HepG2 (cell line): ENCODE data around the gene ATG13. TPM values are rescaled to one million over a fixed set of nuclear protein-coding genes. Genes with fewer than 3 reads are reported as not detected.
A peak's percentile ranks its signal among the peaks of the same experiment; 100 is the strongest.

ENCODE experiments used
- BRD4 ChIP-seq: sonication (generic); formaldehyde crosslinking; IDR thresholded peaks from 2 replicates; pipeline ENCODE4 v1.4.0; 2020; ENCODE audit warnings: missing genetic modification reagents
- FOXM1 ChIP-seq: sonication (generic); formaldehyde crosslinking; IDR thresholded peaks from 2 replicates; pipeline ENCODE4 v1.5.0; 2020; ENCODE audit warnings: missing genetic modification reagents
- GATAD1 ChIP-seq: IDR thresholded peaks from 2 replicates; pipeline ENCODE4 v1.6.1; 2016; ENCODE audit warnings: missing genetic modification reagents, missing compliant biosample characterization
- IKZF1 ChIP-seq: fragments of 450-650 bp; IDR thresholded peaks from 2 replicates; pipeline ENCODE4 v1.7.1; 2016
- NFYC ChIP-seq: IDR thresholded peaks from 2 replicates; pipeline ENCODE4 v1.6.1; 2016; ENCODE audit warnings: missing genetic modification reagents, missing compliant biosample characterization
- NR2F2 ChIP-seq: IDR thresholded peaks from 2 replicates; pipeline ENCODE4 v1.6.1; 2012; ENCODE audit warnings: low read depth, inconsistent platforms, borderline replicate concordance
- NRL ChIP-seq: sonication (generic); formaldehyde crosslinking; IDR thresholded peaks from 2 replicates; pipeline ENCODE4 v1.5.0; 2020; ENCODE audit warnings: missing genetic modification reagents, mild to moderate bottlenecking, moderate library complexity, borderline replicate concordance
- PHB2 ChIP-seq: fragments of 450-650 bp; IDR thresholded peaks from 2 replicates; pipeline ENCODE4 v1.6.1; 2018; ENCODE audit not compliant: partially characterized antibody
- RARA ChIP-seq: IDR thresholded peaks from 2 replicates; pipeline ENCODE4 v1.6.1; 2016; ENCODE audit warnings: missing genetic modification reagents, missing compliant biosample characterization
- SOX6 ChIP-seq, 2 experiments: fragments of 450-650 bp in 1 of 2; sonication (generic) in 1 of 2; formaldehyde crosslinking in 1 of 2; IDR thresholded peaks; 2 replicates each; pipeline versions ENCODE4 v1.4.0 to v1.6.1; 2017 to 2020; ENCODE audit warnings: antibody characterized with exemption in 1 of 2, mild to moderate bottlenecking in 1 of 2, missing genetic modification reagents in 1 of 2
- TMF1 ChIP-seq: sonication (generic); formaldehyde crosslinking; IDR thresholded peaks from 2 replicates; pipeline ENCODE4 v1.8.1; 2022; ENCODE audit warnings: low read depth, missing genetic modification reagents
- YY1 ChIP-seq: IDR thresholded peaks from 2 replicates; pipeline ENCODE4 v1.6.1; 2011; ENCODE audit warnings: low read length, low read depth, moderate library complexity, mild to moderate bottlenecking; ENCODE audit not compliant: insufficient read depth, insufficient replicate concordance
- ZBTB38 ChIP-seq: sonication (generic); formaldehyde crosslinking; IDR thresholded peaks from 2 replicates; pipeline ENCODE4 v1.5.1; 2020; ENCODE audit warnings: mild to moderate bottlenecking, missing genetic modification reagents
- ZNF160 ChIP-seq: sonication (generic); formaldehyde crosslinking; IDR thresholded peaks from 2 replicates; pipeline ENCODE4 v1.8.0; 2022; ENCODE audit warnings: mild to moderate bottlenecking, inconsistent platforms, missing genetic modification reagents
- ZNF263 ChIP-seq: sonication (generic); formaldehyde crosslinking; IDR thresholded peaks from 2 replicates; pipeline ENCODE4 v1.4.0; 2020; ENCODE audit warnings: missing genetic modification reagents
- ZNF570 ChIP-seq: sonication (generic); formaldehyde crosslinking; IDR thresholded peaks from 2 replicates; pipeline ENCODE4 v1.4.0; 2020; ENCODE audit warnings: mild to moderate bottlenecking, missing genetic modification reagents, borderline replicate concordance
- ZNF713 ChIP-seq: sonication (generic); formaldehyde crosslinking; IDR thresholded peaks from 2 replicates; pipeline ENCODE4 v1.4.0; 2020; ENCODE audit warnings: mild to moderate bottlenecking, missing genetic modification reagents
- ZNF749 ChIP-seq: sonication (generic); formaldehyde crosslinking; IDR thresholded peaks from 2 replicates; pipeline ENCODE4 v1.8.0; 2022; ENCODE audit warnings: mild to moderate bottlenecking, missing genetic modification reagents, moderate library complexity, borderline replicate concordance
- ZNF841 ChIP-seq: sonication (generic); formaldehyde crosslinking; IDR thresholded peaks from 2 replicates; pipeline ENCODE4 v1.8.1; 2023; ENCODE audit warnings: missing genetic modification reagents, borderline replicate concordance
- ZNF878 ChIP-seq: sonication (generic); formaldehyde crosslinking; IDR thresholded peaks from 2 replicates; pipeline ENCODE4 v1.8.1; 2023; ENCODE audit warnings: mild to moderate bottlenecking, missing genetic modification reagents, moderate library complexity
- polyA plus RNA-seq, 8 experiments: library from polyadenylated mRNA; depleted of rRNA in 3 of 8; stranded (reverse) in 7 of 8; unstranded in 1 of 8; fragments of >200 nt; fragmentation: Illumina TruSeq in 4 of 8; extraction: Trizol in 4 of 8; gene quantifications; 2 replicates each; pipeline versions ENCODE4 v1.2.1 to v1.2.3, GENCODE V29; 2011 to 2016; ENCODE audit warnings: low read depth in 4 of 8, missing spikeins in 1 of 8, mixed read lengths in 1 of 8; ENCODE audit not compliant: insufficient read depth in 1 of 8
- total RNA-seq, 5 experiments: library from RNA; depleted of rRNA; stranded (reverse); fragments of >200 nt; fragmentation: Illumina TruSeq; extraction: Trizol; gene quantifications; 2 replicates each; pipeline ENCODE4 v1.2.3, GENCODE V29; 2016; ENCODE audit warnings: low read depth in 1 of 5
- TF ChIP-seq, protein P1 (sequence below): IDR thresholded peaks from 2 replicates; pipeline ENCODE4 v1.6.1; 2016
- TF ChIP-seq, protein P2 (sequence below): sonication (generic); formaldehyde crosslinking; IDR thresholded peaks from 2 replicates; pipeline ENCODE4 v1.5.1; 2020; ENCODE audit warnings: missing genetic modification reagents, mild to moderate bottlenecking, borderline replicate concordance
- TF ChIP-seq, protein P3 (sequence below): sonication (generic); formaldehyde crosslinking; IDR thresholded peaks from 2 replicates; pipeline ENCODE4 v1.5.1; 2020; ENCODE audit warnings: missing genetic modification reagents, mild to moderate bottlenecking, borderline replicate concordance
- TF ChIP-seq, protein P4 (sequence below): sonication (generic); formaldehyde crosslinking; IDR thresholded peaks from 2 replicates; pipeline ENCODE4 v1.4.0; 2020; ENCODE audit warnings: mild to moderate bottlenecking, missing genetic modification reagents

ATG13 gene
- total and polyA plus RNA-seq, 2 of the 13 experiments (the other 11 are each of a cell fraction or from before 2014, with no cell fraction given) = 55.0 to 77.3 TPM

DNA sequence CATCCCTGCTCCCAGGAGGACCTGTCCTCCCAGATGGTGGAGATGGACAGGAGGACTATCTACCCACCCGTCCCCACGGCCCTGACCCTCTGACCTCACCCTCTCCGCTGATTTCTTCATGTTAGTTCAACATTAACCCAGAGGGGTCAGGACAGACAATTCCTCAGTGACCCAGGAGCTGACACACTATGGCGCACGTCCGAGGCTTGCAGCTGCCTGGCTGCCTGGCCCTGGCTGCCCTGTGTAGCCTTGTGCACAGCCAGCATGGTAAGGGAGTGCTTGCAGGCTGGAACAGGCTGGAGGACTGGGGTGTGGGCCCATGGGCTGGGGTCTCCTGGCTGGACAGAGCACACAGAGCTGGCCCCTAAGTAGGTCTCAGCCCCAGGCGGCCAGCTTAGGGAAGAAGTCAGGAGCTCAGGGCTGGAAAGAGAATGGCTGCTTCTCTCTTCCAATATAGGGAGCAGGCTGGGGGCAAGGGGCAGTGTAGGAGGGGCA, 101.7 kb downstream of the ATG13 start, which contains the start of gene F2 (continued):
- TF ChIP-seq TMF1 = peak; percentile 75; the same call in 1 of the 2 replicates
- no peak for TF ChIP-seq ZNF570 (CRISPR knock-in tag)
- TF ChIP-seq, protein P1, sequence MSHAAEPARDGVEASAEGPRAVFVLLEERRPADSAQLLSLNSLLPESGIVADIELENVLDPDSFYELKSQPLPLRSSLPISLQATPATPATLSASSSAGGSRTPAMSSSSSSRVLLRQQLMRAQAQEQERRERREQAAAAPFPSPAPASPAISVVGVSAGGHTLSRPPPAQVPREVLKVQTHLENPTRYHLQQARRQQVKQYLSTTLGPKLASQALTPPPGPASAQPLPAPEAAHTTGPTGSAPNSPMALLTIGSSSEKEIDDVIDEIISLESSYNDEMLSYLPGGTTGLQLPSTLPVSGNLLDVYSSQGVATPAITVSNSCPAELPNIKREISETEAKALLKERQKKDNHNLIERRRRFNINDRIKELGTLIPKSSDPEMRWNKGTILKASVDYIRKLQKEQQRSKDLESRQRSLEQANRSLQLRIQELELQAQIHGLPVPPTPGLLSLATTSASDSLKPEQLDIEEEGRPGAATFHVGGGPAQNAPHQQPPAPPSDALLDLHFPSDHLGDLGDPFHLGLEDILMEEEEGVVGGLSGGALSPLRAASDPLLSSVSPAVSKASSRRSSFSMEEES (CRISPR knock-in tag) = peak; percentile 78
- TF ChIP-seq, protein P2, sequence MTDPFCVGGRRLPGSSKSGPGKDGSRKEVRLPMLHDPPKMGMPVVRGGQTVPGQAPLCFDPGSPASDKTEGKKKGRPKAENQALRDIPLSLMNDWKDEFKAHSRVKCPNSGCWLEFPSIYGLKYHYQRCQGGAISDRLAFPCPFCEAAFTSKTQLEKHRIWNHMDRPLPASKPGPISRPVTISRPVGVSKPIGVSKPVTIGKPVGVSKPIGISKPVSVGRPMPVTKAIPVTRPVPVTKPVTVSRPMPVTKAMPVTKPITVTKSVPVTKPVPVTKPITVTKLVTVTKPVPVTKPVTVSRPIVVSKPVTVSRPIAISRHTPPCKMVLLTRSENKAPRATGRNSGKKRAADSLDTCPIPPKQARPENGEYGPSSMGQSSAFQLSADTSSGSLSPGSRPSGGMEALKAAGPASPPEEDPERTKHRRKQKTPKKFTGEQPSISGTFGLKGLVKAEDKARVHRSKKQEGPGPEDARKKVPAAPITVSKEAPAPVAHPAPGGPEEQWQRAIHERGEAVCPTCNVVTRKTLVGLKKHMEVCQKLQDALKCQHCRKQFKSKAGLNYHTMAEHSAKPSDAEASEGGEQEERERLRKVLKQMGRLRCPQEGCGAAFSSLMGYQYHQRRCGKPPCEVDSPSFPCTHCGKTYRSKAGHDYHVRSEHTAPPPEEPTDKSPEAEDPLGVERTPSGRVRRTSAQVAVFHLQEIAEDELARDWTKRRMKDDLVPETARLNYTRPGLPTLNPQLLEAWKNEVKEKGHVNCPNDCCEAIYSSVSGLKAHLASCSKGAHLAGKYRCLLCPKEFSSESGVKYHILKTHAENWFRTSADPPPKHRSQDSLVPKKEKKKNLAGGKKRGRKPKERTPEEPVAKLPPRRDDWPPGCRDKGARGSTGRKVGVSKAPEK (CRISPR knock-in tag) = no peak
- no peak for TF ChIP-seq FOXM1 (CRISPR knock-in tag)
- TF ChIP-seq ZNF713 = 0 out of 2 replicates have a peak, but pooled peaks have one; percentile 63
- TF ChIP-seq SOX6 (IDR thresholded peaks at IDR 0.05) = no peak
- peak; percentile 98 for TF ChIP-seq SOX6 (CRISPR knock-in tag; IDR thresholded peaks at IDR 0.05)
- peak; percentile 40 for TF ChIP-seq ZBTB38 (CRISPR knock-in tag)
- peak; percentile 99 for TF ChIP-seq RARA
- TF ChIP-seq, protein P3, sequence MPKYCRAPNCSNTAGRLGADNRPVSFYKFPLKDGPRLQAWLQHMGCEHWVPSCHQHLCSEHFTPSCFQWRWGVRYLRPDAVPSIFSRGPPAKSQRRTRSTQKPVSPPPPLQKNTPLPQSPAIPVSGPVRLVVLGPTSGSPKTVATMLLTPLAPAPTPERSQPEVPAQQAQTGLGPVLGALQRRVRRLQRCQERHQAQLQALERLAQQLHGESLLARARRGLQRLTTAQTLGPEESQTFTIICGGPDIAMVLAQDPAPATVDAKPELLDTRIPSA (CRISPR knock-in tag) = no peak
- TF ChIP-seq ZNF841 (CRISPR knock-in tag) = no peak
- TF ChIP-seq PHB2 = no peak
- peak; percentile 64 for TF ChIP-seq GATAD1 (CRISPR knock-in tag)
- TF ChIP-seq BRD4 (CRISPR knock-in tag) = peak; percentile 100
- TF ChIP-seq ZNF749 (CRISPR knock-in tag) = no peak; the same call in none of the 2 replicates
- TF ChIP-seq, protein P4, sequence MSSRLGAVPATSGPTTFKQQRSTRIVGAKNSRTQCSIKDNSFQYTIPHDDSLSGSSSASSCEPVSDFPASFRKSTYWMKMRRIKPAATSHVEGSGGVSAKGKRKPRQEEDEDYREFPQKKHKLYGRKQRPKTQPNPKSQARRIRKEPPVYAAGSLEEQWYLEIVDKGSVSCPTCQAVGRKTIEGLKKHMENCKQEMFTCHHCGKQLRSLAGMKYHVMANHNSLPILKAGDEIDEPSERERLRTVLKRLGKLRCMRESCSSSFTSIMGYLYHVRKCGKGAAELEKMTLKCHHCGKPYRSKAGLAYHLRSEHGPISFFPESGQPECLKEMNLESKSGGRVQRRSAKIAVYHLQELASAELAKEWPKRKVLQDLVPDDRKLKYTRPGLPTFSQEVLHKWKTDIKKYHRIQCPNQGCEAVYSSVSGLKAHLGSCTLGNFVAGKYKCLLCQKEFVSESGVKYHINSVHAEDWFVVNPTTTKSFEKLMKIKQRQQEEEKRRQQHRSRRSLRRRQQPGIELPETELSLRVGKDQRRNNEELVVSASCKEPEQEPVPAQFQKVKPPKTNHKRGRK = no peak
- peak; percentile 90 for TF ChIP-seq YY1
- peak; percentile 85; the same call in 1 of the 2 replicates for TF ChIP-seq NRL (CRISPR knock-in tag)
- TF ChIP-seq IKZF1 = no peak
- TF ChIP-seq NR2F2 = peak; percentile 98
- peak; percentile 99 for TF ChIP-seq ZNF263 (CRISPR knock-in tag)
- peak; percentile 50 for TF ChIP-seq ZNF160
- TF ChIP-seq NFYC (CRISPR knock-in tag) = peak; percentile 33; the same call in 1 of the 2 replicates
- TF ChIP-seq ZNF878 (CRISPR knock-in tag) = 0 out of 2 replicates have a peak, but pooled peaks have one; percentile 19
